ENCODE data around the gene CDC42BPG. TPM values are rescaled to one million over a fixed set of nuclear protein-coding genes. Genes with fewer than 3 reads are reported as not detected.

CDC42BPG gene
- total RNA-seq, 1 experiment from 2014 or later, result 24.9 TPM

DNA sequence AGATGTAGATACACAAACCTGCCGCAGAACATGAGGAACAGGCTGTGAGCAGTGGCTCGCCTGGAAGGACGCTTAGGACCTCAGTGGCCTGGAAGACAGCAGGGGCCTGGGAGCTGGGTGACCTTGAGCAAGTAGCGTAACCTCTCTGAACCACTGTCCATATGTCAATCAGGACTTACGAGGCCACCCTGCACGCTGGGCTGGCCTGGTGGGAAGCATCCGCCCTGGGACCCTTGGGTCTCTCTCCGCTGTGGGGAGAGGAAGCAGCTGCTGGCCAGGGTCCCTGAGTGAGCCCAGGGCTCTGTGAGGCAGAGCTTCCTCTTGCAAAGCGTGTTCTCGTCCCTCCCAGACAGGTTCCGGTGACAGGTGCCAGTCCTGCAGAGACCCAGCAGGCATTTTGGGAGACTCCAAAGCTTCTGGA lies 48.0 kb upstream of the CDC42BPG start:
- no peak overlapping the region for H3K23ac ChIP-seq (ENCODE audit: insufficient read length, low read depth, low read length)
- WGBS (ENCODE audit: extremely low coverage, insufficient read length, low lambda C conversion rate), result no CpG with 5 or more reads among the region's 11 CpGs
- no peaks in the 10 kb centered on the region for H3K27me3 ChIP-seq (ENCODE audit: insufficient read depth, low read length)
- H2BK15ac ChIP-seq (ENCODE audit: low read depth, low read length), result no peak overlapping the region
- no peak overlapping the region; the same call in 1 of the 2 replicates for H3K14ac ChIP-seq (ENCODE audit: insufficient read depth, low read length)
- DNase-seq, result no peak
- H2BK120ac ChIP-seq (ENCODE audit: low read depth, low read length, poor library complexity, severe bottlenecking), result no peak overlapping the region
- H3K4me2 ChIP-seq (ENCODE audit: insufficient read depth, insufficient read length, low read length), result no peak overlapping the region
- Mint-ChIP-seq H3K36me3 (ENCODE audit: insufficient read depth in 1 of 3, low read depth in 3 of 3) (peaks cover 0 to 6% (median 0%) of the 10 kb centered on the region in 3 experiments; a peak in 3 of 7 replicates), H3K4me1 (peaks cover 9 to 23% of the 10 kb centered on the region in 2 experiments), H3K4me3 (0 out of 5 replicates have a peak overlapping the region, but pooled peaks of 1 of the 2 experiments have one; percentile 15), H3K9me3 (no peaks in the 10 kb centered on the region; a peak in 1 of 5 replicates), H3K27me3 (ENCODE audit: low read depth) (no peaks in the 10 kb centered on the region), H3K27ac (peak overlapping the region in 1 of 3 experiments; percentile 85; a peak in 2 of 7 replicates)
- no peaks in the 10 kb centered on the region for H3K79me2 ChIP-seq (ENCODE audit: insufficient read depth, low read length)
- no peaks in the 10 kb centered on the region for H3K4me1 ChIP-seq (ENCODE audit: insufficient read depth, low read length)
- H2AFZ ChIP-seq (ENCODE audit: low read length), result no peak overlapping the region
- H2BK12ac ChIP-seq (ENCODE audit: insufficient read length, low read depth, low read length), result no peak overlapping the region
- H2BK20ac ChIP-seq (ENCODE audit: low read depth, low read length, poor library complexity, severe bottlenecking), result no peak overlapping the region
- H3K23me2 ChIP-seq (ENCODE audit: insufficient read length, low read depth, low read length, poor library complexity, severe bottlenecking), result peaks cover 4% of the 10 kb centered on the region
- H2AK5ac ChIP-seq (ENCODE audit: insufficient read length, low read length), result no peak overlapping the region
- H4K5ac ChIP-seq (ENCODE audit: insufficient read length, low read depth, low read length), result no peak overlapping the region
- no peak overlapping the region for H3K18ac ChIP-seq (ENCODE audit: insufficient read length, low read depth, low read length)
- TF ChIP-seq, protein P1, sequence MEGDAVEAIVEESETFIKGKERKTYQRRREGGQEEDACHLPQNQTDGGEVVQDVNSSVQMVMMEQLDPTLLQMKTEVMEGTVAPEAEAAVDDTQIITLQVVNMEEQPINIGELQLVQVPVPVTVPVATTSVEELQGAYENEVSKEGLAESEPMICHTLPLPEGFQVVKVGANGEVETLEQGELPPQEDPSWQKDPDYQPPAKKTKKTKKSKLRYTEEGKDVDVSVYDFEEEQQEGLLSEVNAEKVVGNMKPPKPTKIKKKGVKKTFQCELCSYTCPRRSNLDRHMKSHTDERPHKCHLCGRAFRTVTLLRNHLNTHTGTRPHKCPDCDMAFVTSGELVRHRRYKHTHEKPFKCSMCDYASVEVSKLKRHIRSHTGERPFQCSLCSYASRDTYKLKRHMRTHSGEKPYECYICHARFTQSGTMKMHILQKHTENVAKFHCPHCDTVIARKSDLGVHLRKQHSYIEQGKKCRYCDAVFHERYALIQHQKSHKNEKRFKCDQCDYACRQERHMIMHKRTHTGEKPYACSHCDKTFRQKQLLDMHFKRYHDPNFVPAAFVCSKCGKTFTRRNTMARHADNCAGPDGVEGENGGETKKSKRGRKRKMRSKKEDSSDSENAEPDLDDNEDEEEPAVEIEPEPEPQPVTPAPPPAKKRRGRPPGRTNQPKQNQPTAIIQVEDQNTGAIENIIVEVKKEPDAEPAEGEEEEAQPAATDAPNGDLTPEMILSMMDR (conservative IDR thresholded peaks at IDR 0.05), result no peak
- H3K79me1 ChIP-seq (ENCODE audit: insufficient read depth, low read depth, low read length, poor library complexity, severe bottlenecking), result no peaks in the 10 kb centered on the region
- H4K91ac ChIP-seq (ENCODE audit: insufficient read length, low read depth, low read length), result no peak overlapping the region
- H4K8ac ChIP-seq (replicated peaks; ENCODE audit: insufficient read length, low read depth, low read length), result no peak overlapping the region
- no peak overlapping the region for H3K9ac ChIP-seq (ENCODE audit: extremely low read depth, insufficient read length, low read length)
- no peak overlapping the region for H3K4ac ChIP-seq (ENCODE audit: low read depth, low read length)
- no peak overlapping the region for H3K56ac ChIP-seq (ENCODE audit: insufficient read length, low read depth, low read length)
- no peak overlapping the region for H3K27ac ChIP-seq (ENCODE audit: insufficient read length, low read depth, low read length)
- H3T11ph ChIP-seq (ENCODE audit: low read length), result no peak overlapping the region
- no peak overlapping the region for H2BK5ac ChIP-seq (ENCODE audit: insufficient read length, low read length)
- peaks cover 4% of the 10 kb centered on the region for H4K20me1 ChIP-seq (ENCODE audit: control insufficient read depth, insufficient read depth, insufficient read length)
- H3K9me3 ChIP-seq (ENCODE audit: control insufficient read depth, low read depth, low read length), result no peaks in the 10 kb centered on the region
